ENCODE results near the gene TOP1. TPM values are rescaled to one million over a fixed set of nuclear protein-coding genes. Genes with fewer than 3 reads are reported as not detected.
A peak's percentile ranks its signal among the peaks of the same experiment; 100 is the strongest.

Gene TOP1
- total and polyA plus RNA-seq, 5 donors from 2014 or later: 9.2 to 50.0 (median 9.7) TPM

GRCh38 chr20:41054070-41054846 is 25.6 kb downstream of the TOP1 start:
- ATAC-seq (ENCODE audit: low read depth in 2 of 2) (no peak), DNase-seq (no peak)
- Mint-ChIP-seq H3K27ac (peak overlapping the region in 1 of 3 donors; percentile 9), H3K4me3 (peak overlapping the region in 1 of 4 donors; percentile 59), H3K27me3 (no peaks in the 10 kb centered on the region), H3K36me3 (peaks cover 7% of the 10 kb centered on the region), H3K9me3 (peaks cover 0 to 3% (median 0%) of the 10 kb centered on the region in 7 donors), H3K4me1 (peaks cover 36 to 90% (median 80%) of the 10 kb centered on the region in 4 donors)
- no peak overlapping the region for H3K27ac ChIP-seq (ENCODE audit: insufficient read depth, low read length, poor library complexity, severe bottlenecking)
- no peak overlapping the region for H3K4me3 ChIP-seq (ENCODE audit: low read depth, low read length)
- H3K4me1 ChIP-seq (ENCODE audit: control insufficient read depth, insufficient read depth, low read length, poor library complexity, severe bottlenecking): peaks cover 25% of the 10 kb centered on the region
- no peaks in the 10 kb centered on the region for H3K27me3 ChIP-seq (ENCODE audit: control insufficient read depth, insufficient read depth, low read length)
- H3K36me3 ChIP-seq (ENCODE audit: control insufficient read depth, insufficient read depth, low read length): no peaks in the 10 kb centered on the region
- no peaks in the 10 kb centered on the region for H3K9me3 ChIP-seq (ENCODE audit: control insufficient read depth in 2 of 2, low read length in 2 of 2)

GRCh38 chr20:41054847-41055230 is 26.2 kb downstream of the TOP1 start:
- Mint-ChIP-seq H3K36me3 (peaks cover 7% of the 10 kb centered on the region), H3K4me3 (no peak overlapping the region), H3K4me1 (peaks cover 36 to 89% (median 76%) of the 10 kb centered on the region in 4 donors), H3K27me3 (no peaks in the 10 kb centered on the region), H3K9me3 (peaks cover 0 to 3% (median 0%) of the 10 kb centered on the region in 7 donors), H3K27ac (no peak overlapping the region)
- Histone ChIP-seq H3K27ac (ENCODE audit: insufficient read depth, low read length, poor library complexity, severe bottlenecking) (no peak overlapping the region), H3K9me3 (ENCODE audit: control insufficient read depth in 2 of 2, low read length in 2 of 2) (no peaks in the 10 kb centered on the region), H3K4me3 (ENCODE audit: low read depth, low read length) (no peak overlapping the region), H3K36me3 (ENCODE audit: control insufficient read depth, insufficient read depth, low read length) (no peaks in the 10 kb centered on the region), H3K27me3 (ENCODE audit: control insufficient read depth, insufficient read depth, low read length) (no peaks in the 10 kb centered on the region), H3K4me1 (ENCODE audit: control insufficient read depth, insufficient read depth, low read length, poor library complexity, severe bottlenecking) (peaks cover 20% of the 10 kb centered on the region)
- ATAC-seq (ENCODE audit: low read depth in 2 of 2): no peak
- no peak for DNase-seq

GRCh38 chr20:41055679-41056078 is 27.1 kb downstream of the TOP1 start:
- Mint-ChIP-seq H3K4me3 (no peak overlapping the region), H3K27me3 (no peaks in the 10 kb centered on the region), H3K9me3 (peaks cover 0 to 3% (median 0%) of the 10 kb centered on the region in 7 donors), H3K4me1 (peaks cover 38 to 84% (median 74%) of the 10 kb centered on the region in 4 donors), H3K27ac (peak overlapping the region in 1 of 3 donors; percentile 17), H3K36me3 (peaks cover 7% of the 10 kb centered on the region)
- Histone ChIP-seq H3K4me3 (ENCODE audit: low read depth, low read length) (no peak overlapping the region), H3K4me1 (ENCODE audit: control insufficient read depth, insufficient read depth, low read length, poor library complexity, severe bottlenecking) (peaks cover 11% of the 10 kb centered on the region), H3K27me3 (ENCODE audit: control insufficient read depth, insufficient read depth, low read length) (no peaks in the 10 kb centered on the region), H3K36me3 (ENCODE audit: control insufficient read depth, insufficient read depth, low read length) (no peaks in the 10 kb centered on the region), H3K9me3 (ENCODE audit: control insufficient read depth in 2 of 2, low read length in 2 of 2) (no peaks in the 10 kb centered on the region), H3K27ac (ENCODE audit: insufficient read depth, low read length, poor library complexity, severe bottlenecking) (no peak overlapping the region)
- DNase-seq (no peak), ATAC-seq (ENCODE audit: low read depth in 2 of 2) (no peak)

- Mint-ChIP-seq H3K9me3 (peaks cover 0 to 7% (median 0%) of the 10 kb centered on the region in 7 donors), H3K4me1 (peaks cover 43 to 77% (median 67%) of the 10 kb centered on the region in 4 donors), H3K4me3 (no peak overlapping the region), H3K27me3 (no peaks in the 10 kb centered on the region), H3K36me3 (peaks cover 25% of the 10 kb centered on the region), H3K27ac (peak overlapping the region in 1 of 3 donors; percentile 40)
- Histone ChIP-seq H3K4me1 (ENCODE audit: control insufficient read depth, insufficient read depth, low read length, poor library complexity, severe bottlenecking) (no peaks in the 10 kb centered on the region), H3K27me3 (ENCODE audit: control insufficient read depth, insufficient read depth, low read length) (no peaks in the 10 kb centered on the region), H3K4me3 (ENCODE audit: low read depth, low read length) (no peak overlapping the region), H3K27ac (ENCODE audit: insufficient read depth, low read length, poor library complexity, severe bottlenecking) (no peak overlapping the region), H3K9me3 (ENCODE audit: control insufficient read depth in 2 of 2, low read length in 2 of 2) (no peaks in the 10 kb centered on the region), H3K36me3 (ENCODE audit: control insufficient read depth, insufficient read depth, low read length) (peaks cover 19% of the 10 kb centered on the region)
- DNase-seq (no peak), ATAC-seq (ENCODE audit: low read depth in 2 of 2) (no peak)
Observed at GRCh38 chr20:41057999-41058673, 29.5 kb downstream of the TOP1 start.

- Mint-ChIP-seq H3K4me3 (no peak overlapping the region), H3K27me3 (no peaks in the 10 kb centered on the region), H3K27ac (peak overlapping the region in 1 of 3 donors; percentile 40), H3K9me3 (peaks cover 0 to 7% (median 0%) of the 10 kb centered on the region in 7 donors), H3K36me3 (peaks cover 30% of the 10 kb centered on the region), H3K4me1 (peaks cover 48 to 77% (median 68%) of the 10 kb centered on the region in 4 donors)
- ATAC-seq (ENCODE audit: low read depth in 2 of 2): no peak
- no peak overlapping the region for H3K4me3 ChIP-seq (ENCODE audit: low read depth, low read length)
- H3K9me3 ChIP-seq (ENCODE audit: control insufficient read depth in 2 of 2, low read length in 2 of 2): no peaks in the 10 kb centered on the region
- H3K36me3 ChIP-seq (ENCODE audit: control insufficient read depth, insufficient read depth, low read length): peaks cover 19% of the 10 kb centered on the region
- no peak for DNase-seq
- peaks cover 2% of the 10 kb centered on the region for H3K4me1 ChIP-seq (ENCODE audit: control insufficient read depth, insufficient read depth, low read length, poor library complexity, severe bottlenecking)
- no peak overlapping the region for H3K27ac ChIP-seq (ENCODE audit: insufficient read depth, low read length, poor library complexity, severe bottlenecking)
- no peaks in the 10 kb centered on the region for H3K27me3 ChIP-seq (ENCODE audit: control insufficient read depth, insufficient read depth, low read length)
Observed at GRCh38 chr20:41058674-41059635, 30.3 kb downstream of the TOP1 start.

- Mint-ChIP-seq H3K27me3 (no peaks in the 10 kb centered on the region), H3K27ac (peak overlapping the region in 1 of 3 donors; percentile 13), H3K4me1 (peaks cover 49 to 69% (median 63%) of the 10 kb centered on the region in 4 donors), H3K36me3 (peaks cover 44% of the 10 kb centered on the region), H3K4me3 (no peak overlapping the region), H3K9me3 (peaks cover 0 to 4% (median 0%) of the 10 kb centered on the region in 7 donors)
- H3K36me3 ChIP-seq (ENCODE audit: control insufficient read depth, insufficient read depth, low read length): peaks cover 31% of the 10 kb centered on the region
- no peak for ATAC-seq (ENCODE audit: low read depth in 2 of 2)
- H3K27ac ChIP-seq (ENCODE audit: insufficient read depth, low read length, poor library complexity, severe bottlenecking): no peak overlapping the region
- H3K4me1 ChIP-seq (ENCODE audit: control insufficient read depth, insufficient read depth, low read length, poor library complexity, severe bottlenecking): peaks cover 3% of the 10 kb centered on the region
- H3K9me3 ChIP-seq (ENCODE audit: control insufficient read depth in 2 of 2, low read length in 2 of 2): no peaks in the 10 kb centered on the region
- H3K27me3 ChIP-seq (ENCODE audit: control insufficient read depth, insufficient read depth, low read length): no peaks in the 10 kb centered on the region
- H3K4me3 ChIP-seq (ENCODE audit: low read depth, low read length): no peak overlapping the region
- no peak for DNase-seq
Observed at GRCh38 chr20:41061155-41061554, 32.5 kb downstream of the TOP1 start.

GRCh38 chr20:41063442-41063841 is 34.8 kb downstream of the TOP1 start:
- Mint-ChIP-seq H3K27ac (peak overlapping the region in 2 of 3 donors; percentile 26 to 36), H3K36me3 (peaks cover 46% of the 10 kb centered on the region), H3K4me1 (peaks cover 55 to 62% (median 58%) of the 10 kb centered on the region in 4 donors), H3K27me3 (no peaks in the 10 kb centered on the region), H3K4me3 (peak overlapping the region in 1 of 4 donors; percentile 19), H3K9me3 (peaks cover 0 to 4% (median 0%) of the 10 kb centered on the region in 7 donors)
- DNase-seq (no peak), ATAC-seq (ENCODE audit: low read depth in 2 of 2) (no peak)
- Histone ChIP-seq H3K36me3 (ENCODE audit: control insufficient read depth, insufficient read depth, low read length) (peaks cover 40% of the 10 kb centered on the region), H3K27ac (ENCODE audit: insufficient read depth, low read length, poor library complexity, severe bottlenecking) (no peak overlapping the region), H3K4me1 (ENCODE audit: control insufficient read depth, insufficient read depth, low read length, poor library complexity, severe bottlenecking) (peaks cover 3% of the 10 kb centered on the region), H3K4me3 (ENCODE audit: low read depth, low read length) (no peak overlapping the region), H3K27me3 (ENCODE audit: control insufficient read depth, insufficient read depth, low read length) (no peaks in the 10 kb centered on the region), H3K9me3 (ENCODE audit: control insufficient read depth in 2 of 2, low read length in 2 of 2) (no peaks in the 10 kb centered on the region)

All from CD4-positive, CD25-positive, alpha-beta regulatory T cell (primary cell).